HG03342 (cell line): ENCODE results near the gene RELCH.

ENCODE experiments used
- ATAC-seq: cut with Tn5 transposase; IDR thresholded peaks from one replicate; pipeline ENCODE4 v1.9.1; 2021; ENCODE audit warnings: mild to moderate bottlenecking, moderate library complexity; ENCODE audit not compliant: unreplicated experiment

Gene RELCH

GRCh38 chr18:62186499-62186773, 619 bp upstream of the RELCH start:
- no peak for ATAC-seq

DNA sequence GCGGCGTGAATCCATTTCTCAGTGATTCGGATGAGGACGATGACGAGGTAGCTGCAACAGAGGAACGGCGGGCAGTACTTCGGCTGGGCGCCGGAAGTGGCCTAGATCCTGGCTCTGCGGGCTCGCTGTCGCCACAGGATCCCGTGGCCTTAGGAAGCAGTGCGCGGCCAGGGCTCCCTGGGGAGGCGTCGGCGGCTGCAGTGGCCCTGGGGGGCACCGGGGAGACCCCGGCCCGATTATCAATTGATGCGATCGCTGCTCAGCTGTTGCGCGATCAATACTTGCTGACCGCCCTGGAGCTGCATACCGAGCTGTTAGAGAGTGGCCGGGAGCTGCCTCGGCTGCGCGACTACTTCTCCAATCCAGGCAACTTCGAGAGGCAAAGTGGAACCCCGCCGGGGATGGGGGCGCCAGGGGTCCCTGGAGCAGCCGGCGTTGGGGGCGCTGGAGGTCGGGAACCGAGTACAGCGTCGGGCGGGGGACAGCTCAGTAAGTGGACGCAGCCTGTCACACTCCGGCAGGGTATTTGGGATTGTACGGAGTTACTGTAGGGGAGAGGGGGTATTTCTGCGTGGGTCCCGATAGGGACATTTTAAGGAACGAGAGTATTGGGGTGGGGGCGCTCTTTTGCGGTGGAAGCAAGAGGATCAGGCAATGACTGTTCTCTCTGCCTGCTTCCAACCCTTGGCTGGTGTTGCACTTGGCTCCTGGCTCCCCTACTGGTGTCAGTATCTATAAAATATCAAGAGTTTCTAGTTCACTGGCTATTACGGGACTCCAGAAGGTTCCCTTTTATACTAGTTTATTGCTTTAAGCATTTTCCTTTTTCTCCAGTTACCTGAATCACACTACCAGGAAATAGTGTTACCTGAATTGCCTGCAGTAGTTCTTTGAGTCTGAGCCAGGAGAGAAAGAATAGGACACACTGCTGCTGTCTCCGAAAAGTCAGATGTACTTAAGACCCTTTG, 772 bp downstream of the RELCH start:
- no peak for ATAC-seq

DNA sequence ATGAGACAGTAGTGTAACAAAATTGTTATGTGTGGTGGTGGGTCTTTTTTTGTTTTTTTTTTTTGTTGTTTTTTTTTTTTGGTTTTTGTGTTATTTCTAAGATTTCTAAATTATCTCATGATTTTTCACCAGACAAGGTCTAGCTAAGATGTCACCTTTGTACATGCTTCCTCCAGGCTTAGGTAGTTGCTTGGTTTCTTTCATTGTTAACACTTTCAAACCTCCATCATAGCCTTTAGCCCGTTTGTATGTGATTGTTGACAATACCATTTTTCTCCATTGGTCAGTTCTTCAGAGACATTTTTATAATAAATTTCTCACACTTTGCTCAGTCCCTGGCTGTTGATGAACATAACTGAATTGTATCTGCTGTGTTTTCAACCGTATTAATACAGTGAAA, 2.2 kb downstream of the RELCH start:
- ATAC-seq = no peak

GRCh38 chr18:62196079-62196478, 9.0 kb downstream of the RELCH start:
- no peak for ATAC-seq

DNA sequence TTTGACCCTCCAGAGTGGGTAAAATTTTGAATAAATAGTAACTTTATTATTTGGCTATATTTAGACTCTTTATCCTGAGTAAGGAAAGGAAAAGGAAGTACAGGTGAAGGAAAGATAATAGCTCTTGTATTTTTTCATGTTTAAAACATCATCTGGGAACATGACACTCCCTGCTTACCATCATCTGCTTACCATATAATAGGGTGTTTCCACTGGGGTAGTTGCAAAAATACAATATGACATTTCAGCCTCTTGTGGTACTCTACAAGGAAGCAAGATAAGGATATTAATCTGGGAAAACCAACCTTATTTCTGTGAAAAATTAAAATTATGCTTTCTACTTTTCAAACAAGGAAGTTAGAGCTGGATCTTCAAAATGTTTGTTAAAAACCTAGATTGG, 9.9 kb downstream of the RELCH start:
- ATAC-seq = no peak

GRCh38 chr18:62198259-62198658, 11.2 kb downstream of the RELCH start:
- no peak for ATAC-seq

DNA sequence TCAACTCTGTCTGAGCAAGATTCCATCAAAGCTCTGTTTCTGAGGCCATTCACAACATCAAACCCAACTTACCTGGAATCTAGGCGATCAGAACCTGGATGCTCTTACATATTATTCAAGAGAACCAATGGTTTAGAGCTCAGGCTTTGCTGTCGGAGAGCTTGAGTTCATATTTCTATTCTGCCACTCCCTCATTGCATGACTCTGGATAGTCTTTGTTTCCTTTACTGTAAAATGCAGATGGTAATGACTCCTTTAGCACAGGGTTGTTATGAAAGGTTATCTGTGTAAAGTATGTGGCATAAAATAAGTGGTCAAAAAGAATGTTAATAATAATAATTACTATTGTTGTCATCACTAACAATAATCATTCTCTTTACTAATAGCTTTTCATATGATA, 12.6 kb downstream of the RELCH start:
- ATAC-seq = no peak

GRCh38 chr18:62200121-62200914, 13.3 kb downstream of the RELCH start:
- no peak for ATAC-seq

- ATAC-seq = no peak
Observed at GRCh38 chr18:62201870-62202269, 14.8 kb downstream of the RELCH start.

DNA sequence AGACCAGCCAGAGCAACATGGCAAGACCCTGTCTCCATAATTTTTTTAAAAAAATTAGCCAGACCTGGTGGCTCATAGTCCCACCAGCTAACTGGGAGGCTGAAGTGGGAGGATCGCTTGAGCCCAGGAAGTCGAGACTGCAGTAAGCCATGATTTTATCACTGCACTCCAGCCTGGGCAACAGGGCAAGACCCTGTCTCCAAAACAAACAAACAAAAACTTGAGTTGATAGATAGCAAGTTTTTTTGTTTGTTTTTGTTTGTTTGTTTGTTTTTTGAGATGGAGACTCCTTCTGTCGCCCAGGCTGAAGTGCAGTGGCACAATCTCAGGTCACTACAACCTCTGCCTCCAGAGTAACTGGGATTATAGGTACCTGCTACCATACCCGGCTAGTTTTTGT, 18.8 kb downstream of the RELCH start:
- ATAC-seq = no peak

- no peak for ATAC-seq
Observed at GRCh38 chr18:62206593-62206992, 19.5 kb downstream of the RELCH start.

- ATAC-seq = no peak
Observed at GRCh38 chr18:62209046-62209445, 22.0 kb downstream of the RELCH start.

DNA sequence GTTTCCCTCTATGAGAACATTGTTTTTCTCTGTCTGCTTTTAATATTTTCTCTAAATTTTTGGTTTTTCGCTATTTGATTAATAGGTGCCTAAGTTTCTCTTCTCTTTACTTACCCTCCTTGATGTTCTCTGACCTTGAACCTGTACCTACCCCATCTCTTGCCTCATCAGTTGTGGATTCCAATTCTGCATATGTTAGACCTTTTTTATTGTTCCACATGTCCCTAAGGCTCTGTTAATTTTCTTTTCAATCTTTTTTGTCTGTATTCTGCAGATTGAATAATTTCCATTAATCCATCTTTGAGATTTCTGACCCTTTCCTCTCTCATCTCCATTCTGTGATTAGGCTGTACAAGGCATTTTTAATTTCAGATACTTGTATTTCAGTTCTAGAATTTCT, 23.1 kb downstream of the RELCH start:
- no peak for ATAC-seq

GRCh38 chr18:62211325-62211828, 24.3 kb downstream of the RELCH start:
- ATAC-seq = no peak

DNA sequence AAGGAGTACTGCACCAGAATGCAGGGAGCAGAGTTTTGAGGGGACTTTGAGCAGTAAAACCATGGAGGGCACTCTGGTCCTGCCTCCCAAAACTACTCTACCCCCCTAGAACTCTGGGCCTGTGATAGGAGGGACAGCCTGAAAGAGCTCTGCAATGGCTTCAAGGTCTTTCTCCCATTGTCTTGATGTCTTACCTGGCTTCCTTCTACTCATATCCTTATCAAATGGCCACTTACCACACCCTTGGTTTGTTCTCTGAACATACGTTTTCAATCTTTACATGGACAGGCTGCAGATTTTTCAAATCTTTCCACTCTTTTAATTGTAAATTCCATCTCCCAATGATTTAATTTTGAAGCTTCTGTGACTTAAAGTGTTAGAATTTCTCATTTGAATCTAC, 27.7 kb downstream of the RELCH start:
- ATAC-seq = no peak

- ATAC-seq = no peak
Observed at GRCh38 chr18:62224229-62224628, 37.2 kb downstream of the RELCH start.

- no peak for ATAC-seq
Observed at GRCh38 chr18:62226047-62226446, 39.0 kb downstream of the RELCH start.

DNA sequence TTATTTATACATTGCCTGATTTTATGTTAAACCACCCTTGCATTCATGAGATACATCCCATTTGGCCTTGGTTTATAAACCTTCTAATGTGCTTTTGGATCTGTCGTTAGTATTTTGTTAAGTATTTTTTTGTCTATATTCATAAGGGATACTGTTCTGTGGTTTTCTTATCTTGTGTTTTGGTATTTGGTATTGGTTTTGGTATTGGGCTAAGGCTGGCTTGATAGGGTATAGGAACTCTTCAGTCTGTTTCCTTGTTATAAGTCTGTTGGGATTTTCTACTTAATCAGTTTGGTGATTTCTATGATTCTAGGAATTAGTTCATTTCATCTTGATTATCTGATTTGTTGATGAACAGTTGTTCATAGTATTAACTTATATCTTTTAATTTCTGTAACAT, 49.2 kb downstream of the RELCH start:
- ATAC-seq = no peak

DNA sequence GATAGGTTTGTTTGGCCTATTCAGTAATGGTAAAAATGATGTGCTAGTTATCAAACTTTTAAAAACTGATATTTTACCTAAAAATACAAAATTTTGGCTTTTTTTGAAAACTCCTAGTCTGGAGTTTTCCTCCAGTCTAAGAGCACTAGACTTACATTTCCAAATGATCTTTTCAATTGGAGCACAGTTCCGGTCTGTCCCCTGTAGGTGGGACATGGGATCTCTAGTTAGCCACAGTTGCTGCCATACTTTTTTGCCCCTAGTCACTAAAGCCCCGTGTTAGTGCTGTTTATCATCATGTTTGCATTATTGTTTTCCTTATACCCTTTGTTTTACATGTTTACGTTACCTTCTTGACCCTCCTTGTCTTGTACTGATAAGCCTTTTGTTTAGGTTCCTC, 52.4 kb downstream of the RELCH start:
- no peak for ATAC-seq

- no peak for ATAC-seq
Observed at GRCh38 chr18:62242955-62243354, 55.9 kb downstream of the RELCH start.

DNA sequence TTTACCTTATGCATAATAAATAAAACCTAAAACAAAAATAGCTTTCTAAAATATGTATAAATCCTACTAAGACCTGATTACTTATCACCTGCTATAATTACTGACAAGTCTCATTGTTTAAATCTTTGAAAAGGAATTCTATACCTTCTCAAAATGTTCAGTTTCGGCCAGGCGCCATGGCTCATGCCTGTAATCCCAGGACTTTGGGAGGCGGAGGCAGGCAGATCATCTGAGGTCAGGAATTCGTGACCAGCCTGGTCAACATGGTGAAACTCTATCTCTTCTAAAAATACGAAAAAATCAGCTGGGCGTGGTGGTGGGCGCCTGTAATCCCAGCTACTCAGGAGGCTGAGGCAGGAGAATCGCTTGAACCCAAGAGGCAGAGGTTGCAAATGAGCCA, 58.1 kb downstream of the RELCH start:
- ATAC-seq = no peak

GRCh38 chr18:62245699-62246098, 58.6 kb downstream of the RELCH start:
- no peak for ATAC-seq
